ENCODE data around the gene ARL17B.
"Not testable (repeated sequence)": the region's sequence is repeated elsewhere in the genome, so short reads cannot be mapped to it uniquely, and the experiment has no call there.

Gene ARL17B

DNA sequence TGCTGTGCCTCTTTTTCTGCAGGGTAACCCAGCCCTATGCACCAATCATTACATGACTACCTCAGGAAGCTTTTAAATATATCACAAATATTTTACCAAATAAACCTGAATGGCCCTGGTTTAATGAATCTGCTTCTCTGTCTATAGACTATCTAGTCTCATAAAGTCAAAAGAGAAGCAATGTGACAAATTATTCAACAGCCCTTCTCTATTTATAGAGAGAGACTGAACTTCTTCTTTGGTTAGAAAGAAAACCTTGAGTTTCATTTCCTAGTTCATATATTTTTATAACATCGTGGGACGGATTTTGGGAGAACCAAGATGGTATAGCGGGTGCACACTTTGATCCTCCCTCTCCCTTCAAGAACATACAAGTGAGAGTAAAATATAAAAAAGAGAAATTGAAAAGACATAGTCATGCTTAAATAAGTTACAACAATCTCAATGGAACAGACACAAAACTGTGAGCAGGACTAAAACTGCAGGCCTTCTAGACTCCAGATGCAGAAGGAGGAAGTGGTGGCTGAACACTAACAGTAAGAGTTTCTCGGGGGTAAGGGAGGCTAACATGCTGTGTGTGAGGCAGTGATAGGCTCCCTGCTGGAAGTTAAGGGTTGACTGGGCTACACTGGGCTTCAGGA, 70.5 kb downstream of the ARL17B start:
- H3K4me1 ChIP-seq (ENCODE audit: control insufficient read depth in 5 of 5, insufficient read depth in 5 of 5, low read length in 5 of 5); H3K4me3 ChIP-seq (ENCODE audit: low read depth in 1 of 5, low read length in 5 of 5); H3K27ac ChIP-seq (ENCODE audit: low read depth, low read length); H3K27me3 ChIP-seq (ENCODE audit: control insufficient read depth in 5 of 5, insufficient read depth in 4 of 5, low read length in 5 of 5); H3K9me3 ChIP-seq (ENCODE audit: control insufficient read depth in 5 of 5, low read length in 5 of 5); H3K36me3 ChIP-seq (ENCODE audit: control insufficient read depth in 5 of 5, insufficient read depth in 5 of 5, low read length in 5 of 5); H3K9ac ChIP-seq (ENCODE audit: low read length in 5 of 5): not testable (repeated sequence)

DNA sequence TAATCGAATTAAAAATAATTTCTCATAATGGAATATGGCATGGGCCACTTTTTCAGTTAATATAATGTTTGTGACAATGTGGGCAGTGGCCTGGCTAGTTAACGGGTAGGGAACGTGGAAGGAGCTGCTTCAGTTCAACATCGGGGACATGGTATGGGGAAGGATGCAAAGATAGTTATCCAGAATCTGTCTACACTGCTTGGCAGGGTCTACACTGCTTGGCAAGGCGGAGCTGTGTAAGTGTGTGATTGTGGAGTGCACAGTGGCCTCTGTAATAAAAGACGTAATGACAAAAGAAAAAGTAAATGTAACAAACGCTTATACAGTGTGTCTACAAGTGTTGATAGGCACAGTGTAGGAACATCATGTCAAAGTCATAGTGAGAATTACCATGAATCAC, 74.0 kb downstream of the ARL17B start:
- not testable (repeated sequence) for H3K27me3 ChIP-seq (ENCODE audit: control insufficient read depth in 5 of 5, insufficient read depth in 4 of 5, low read length in 5 of 5); H3K9me3 ChIP-seq (ENCODE audit: control insufficient read depth in 5 of 5, low read length in 5 of 5); H3K4me1 ChIP-seq (ENCODE audit: control insufficient read depth in 5 of 5, insufficient read depth in 5 of 5, low read length in 5 of 5); H3K9ac ChIP-seq (ENCODE audit: low read length in 5 of 5); H3K27ac ChIP-seq (ENCODE audit: low read depth, low read length); H3K36me3 ChIP-seq (ENCODE audit: control insufficient read depth in 5 of 5, insufficient read depth in 5 of 5, low read length in 5 of 5); H3K4me3 ChIP-seq (ENCODE audit: low read depth in 1 of 5, low read length in 5 of 5)

DNA sequence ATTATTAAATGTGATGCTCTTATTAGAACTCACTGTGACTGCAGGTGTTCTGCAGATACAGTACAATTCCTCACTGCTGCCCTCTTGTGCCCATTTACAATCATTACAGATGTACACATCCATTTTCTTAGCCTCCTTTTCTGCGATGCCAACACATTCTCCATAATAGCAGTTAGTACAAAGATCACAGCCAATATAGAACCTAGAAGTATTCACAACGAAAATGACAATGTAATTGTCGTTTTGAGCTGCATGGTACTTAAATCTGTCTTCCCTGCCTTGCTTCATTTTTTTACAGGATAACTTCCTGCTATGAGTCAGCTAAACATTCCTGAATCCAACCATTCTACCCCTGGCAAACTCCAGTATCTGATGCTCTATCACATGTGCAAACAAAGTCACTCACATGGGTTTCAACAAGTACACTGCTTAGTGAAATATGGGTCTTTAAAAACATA, 74.8 kb downstream of the ARL17B start:
- not testable (repeated sequence) for H3K4me3 ChIP-seq (ENCODE audit: low read depth in 1 of 5, low read length in 5 of 5); H3K9me3 ChIP-seq (ENCODE audit: control insufficient read depth in 5 of 5, low read length in 5 of 5); H3K9ac ChIP-seq (ENCODE audit: low read length in 5 of 5); H3K36me3 ChIP-seq (ENCODE audit: control insufficient read depth in 5 of 5, insufficient read depth in 5 of 5, low read length in 5 of 5); H3K27me3 ChIP-seq (ENCODE audit: control insufficient read depth in 5 of 5, insufficient read depth in 4 of 5, low read length in 5 of 5); H3K27ac ChIP-seq (ENCODE audit: low read depth, low read length); H3K4me1 ChIP-seq (ENCODE audit: control insufficient read depth in 5 of 5, insufficient read depth in 5 of 5, low read length in 5 of 5)

DNA sequence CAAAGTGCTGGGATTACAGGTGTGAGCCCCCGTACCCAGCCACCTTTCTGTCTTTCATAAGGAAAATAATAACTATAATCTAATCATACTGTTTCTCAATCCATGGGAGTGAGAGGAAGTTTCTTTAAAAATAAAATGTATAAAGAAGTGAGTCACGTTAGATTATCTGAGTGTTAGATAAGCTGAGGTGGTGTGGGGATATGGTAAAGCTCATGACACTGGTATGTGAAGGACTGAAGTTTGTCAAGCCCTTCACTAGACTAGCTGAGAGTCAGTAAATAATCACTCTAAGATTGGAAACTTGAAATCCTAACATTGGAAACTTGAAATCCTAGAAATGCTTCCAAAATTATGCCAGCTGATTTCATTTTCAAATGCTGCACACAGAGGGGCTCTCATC, 76.1 kb downstream of the ARL17B start:
- H3K9ac ChIP-seq (ENCODE audit: low read length in 5 of 5); H3K4me1 ChIP-seq (ENCODE audit: control insufficient read depth in 5 of 5, insufficient read depth in 5 of 5, low read length in 5 of 5); H3K36me3 ChIP-seq (ENCODE audit: control insufficient read depth in 5 of 5, insufficient read depth in 5 of 5, low read length in 5 of 5); H3K27me3 ChIP-seq (ENCODE audit: control insufficient read depth in 5 of 5, insufficient read depth in 4 of 5, low read length in 5 of 5); H3K9me3 ChIP-seq (ENCODE audit: control insufficient read depth in 5 of 5, low read length in 5 of 5); H3K27ac ChIP-seq (ENCODE audit: low read depth, low read length); H3K4me3 ChIP-seq (ENCODE audit: low read depth in 1 of 5, low read length in 5 of 5): not testable (repeated sequence)

DNA sequence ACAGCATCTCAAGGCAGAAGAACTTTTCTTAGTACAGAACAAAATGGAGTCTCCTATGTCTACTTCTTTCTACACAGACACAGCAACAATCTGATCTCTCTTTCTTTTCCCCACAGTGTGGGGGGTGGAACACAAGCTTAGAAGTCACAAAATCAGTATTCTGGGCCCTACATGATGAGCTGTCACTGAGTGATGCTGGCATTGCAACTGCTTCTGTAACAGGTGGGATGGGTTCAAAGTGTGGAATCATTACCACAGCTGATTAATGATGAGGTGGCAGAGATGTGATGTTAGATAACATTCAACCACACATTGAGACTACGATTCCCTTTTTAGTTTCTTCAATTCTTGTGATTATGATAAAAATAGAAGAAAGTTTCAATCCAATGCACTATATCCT, 77.1 kb downstream of the ARL17B start:
- not testable (repeated sequence) for H3K27ac ChIP-seq (ENCODE audit: low read depth, low read length); H3K9me3 ChIP-seq (ENCODE audit: control insufficient read depth in 5 of 5, low read length in 5 of 5); H3K36me3 ChIP-seq (ENCODE audit: control insufficient read depth in 5 of 5, insufficient read depth in 5 of 5, low read length in 5 of 5)

DNA sequence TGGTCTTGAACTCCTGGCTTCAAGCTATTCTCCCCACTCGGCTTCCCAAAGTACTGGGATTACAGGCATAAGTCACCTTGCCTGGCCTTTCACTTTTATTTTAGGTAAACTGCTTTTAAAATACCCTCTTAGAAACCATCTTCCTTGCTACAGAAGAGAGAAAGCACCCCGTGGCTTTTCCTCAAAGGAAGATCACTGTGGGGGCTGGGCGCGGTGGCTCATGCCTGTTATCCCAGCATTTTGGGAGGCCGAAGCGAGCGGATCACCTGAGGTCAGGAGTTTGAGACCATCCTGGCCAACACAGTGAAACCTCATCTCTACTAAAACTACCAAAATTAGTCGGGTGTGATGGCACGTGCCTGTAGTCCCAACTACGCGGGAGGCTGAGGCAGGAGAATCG, 78.9 kb downstream of the ARL17B start:
- not testable (repeated sequence) for H3K9me3 ChIP-seq (ENCODE audit: control insufficient read depth in 5 of 5, low read length in 5 of 5); H3K27ac ChIP-seq (ENCODE audit: low read depth, low read length); H3K9ac ChIP-seq (ENCODE audit: low read length in 5 of 5); H3K4me1 ChIP-seq (ENCODE audit: control insufficient read depth in 5 of 5, insufficient read depth in 5 of 5, low read length in 5 of 5); H3K4me3 ChIP-seq (ENCODE audit: low read depth in 1 of 5, low read length in 5 of 5); H3K27me3 ChIP-seq (ENCODE audit: control insufficient read depth in 5 of 5, insufficient read depth in 4 of 5, low read length in 5 of 5); H3K36me3 ChIP-seq (ENCODE audit: control insufficient read depth in 5 of 5, insufficient read depth in 5 of 5, low read length in 5 of 5)

More for the DNA sequence above, 77.1 kb downstream of the ARL17B start:
- H3K27me3 ChIP-seq (ENCODE audit: control insufficient read depth in 5 of 5, insufficient read depth in 4 of 5, low read length in 5 of 5); H3K4me3 ChIP-seq (ENCODE audit: low read depth in 1 of 5, low read length in 5 of 5); H3K9ac ChIP-seq (ENCODE audit: low read length in 5 of 5); H3K4me1 ChIP-seq (ENCODE audit: control insufficient read depth in 5 of 5, insufficient read depth in 5 of 5, low read length in 5 of 5): not testable (repeated sequence)

DNA sequence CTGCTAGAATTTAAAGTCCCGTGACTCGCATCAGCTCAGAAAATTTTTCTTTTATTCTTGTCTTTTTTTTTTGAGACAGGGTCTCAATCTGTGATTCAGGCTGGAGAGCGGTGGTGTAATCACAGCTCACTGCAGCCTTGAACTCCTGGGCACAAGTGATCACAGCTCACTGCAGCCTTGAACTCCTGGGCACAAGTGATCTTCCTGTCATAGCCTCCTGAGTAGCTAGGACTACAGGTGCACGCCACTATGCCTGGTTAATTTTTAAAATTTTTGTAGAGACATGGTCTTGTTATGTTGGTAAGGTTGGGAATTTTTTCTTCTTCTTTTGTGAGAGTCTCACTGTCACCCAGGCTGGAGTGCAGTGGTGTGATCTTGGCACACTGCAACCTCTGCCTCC, 80.2 kb downstream of the ARL17B start:
- not testable (repeated sequence) for H3K27ac ChIP-seq (ENCODE audit: low read depth, low read length); H3K27me3 ChIP-seq (ENCODE audit: control insufficient read depth in 5 of 5, insufficient read depth in 4 of 5, low read length in 5 of 5); H3K9ac ChIP-seq (ENCODE audit: low read length in 5 of 5); H3K36me3 ChIP-seq (ENCODE audit: control insufficient read depth in 5 of 5, insufficient read depth in 5 of 5, low read length in 5 of 5); H3K4me1 ChIP-seq (ENCODE audit: control insufficient read depth in 5 of 5, insufficient read depth in 5 of 5, low read length in 5 of 5); H3K4me3 ChIP-seq (ENCODE audit: low read depth in 1 of 5, low read length in 5 of 5); H3K9me3 ChIP-seq (ENCODE audit: control insufficient read depth in 5 of 5, low read length in 5 of 5)

DNA sequence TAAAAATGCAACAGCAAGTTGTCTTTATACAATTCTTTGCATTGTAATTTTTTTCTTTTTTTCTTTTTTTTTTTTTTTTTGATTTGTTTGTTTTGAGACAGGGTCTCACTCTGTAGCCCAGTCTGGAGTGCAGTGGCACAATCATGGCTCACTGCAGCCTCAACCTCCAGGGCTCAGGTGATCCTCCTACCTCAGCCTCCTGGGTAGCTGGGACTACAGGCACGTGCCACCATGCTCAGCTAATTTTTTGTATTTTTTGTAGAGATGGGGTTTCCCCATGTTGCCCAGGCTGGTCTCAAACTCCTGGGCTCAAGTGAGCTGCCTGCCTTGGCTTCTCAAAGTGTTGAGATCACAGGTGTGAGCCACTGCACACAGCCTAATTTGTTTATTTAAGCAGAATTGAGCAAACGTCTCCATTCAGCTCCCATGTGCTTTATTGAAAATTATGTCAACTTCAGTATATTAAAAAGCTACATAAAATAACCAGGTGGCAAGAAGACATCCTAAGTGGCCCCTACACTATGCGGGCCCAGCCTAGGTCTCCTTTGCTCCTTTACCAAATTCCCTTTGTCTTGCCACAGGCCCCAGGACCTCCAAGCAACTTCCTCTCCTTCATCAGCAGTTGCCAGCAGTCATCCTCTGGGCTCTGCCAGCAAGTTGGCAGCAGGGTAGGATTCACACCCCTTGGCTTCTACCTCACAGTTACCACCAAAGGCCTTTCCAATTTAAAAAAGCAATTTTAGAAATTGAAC, 84.7 kb downstream of the ARL17B start:
- H3K27ac ChIP-seq (ENCODE audit: low read depth, low read length); H3K27me3 ChIP-seq (ENCODE audit: control insufficient read depth in 5 of 5, insufficient read depth in 4 of 5, low read length in 5 of 5); H3K4me1 ChIP-seq (ENCODE audit: control insufficient read depth in 5 of 5, insufficient read depth in 5 of 5, low read length in 5 of 5); H3K9me3 ChIP-seq (ENCODE audit: control insufficient read depth in 5 of 5, low read length in 5 of 5); H3K9ac ChIP-seq (ENCODE audit: low read length in 5 of 5); H3K36me3 ChIP-seq (ENCODE audit: control insufficient read depth in 5 of 5, insufficient read depth in 5 of 5, low read length in 5 of 5); H3K4me3 ChIP-seq (ENCODE audit: low read depth in 1 of 5, low read length in 5 of 5): not testable (repeated sequence)

DNA sequence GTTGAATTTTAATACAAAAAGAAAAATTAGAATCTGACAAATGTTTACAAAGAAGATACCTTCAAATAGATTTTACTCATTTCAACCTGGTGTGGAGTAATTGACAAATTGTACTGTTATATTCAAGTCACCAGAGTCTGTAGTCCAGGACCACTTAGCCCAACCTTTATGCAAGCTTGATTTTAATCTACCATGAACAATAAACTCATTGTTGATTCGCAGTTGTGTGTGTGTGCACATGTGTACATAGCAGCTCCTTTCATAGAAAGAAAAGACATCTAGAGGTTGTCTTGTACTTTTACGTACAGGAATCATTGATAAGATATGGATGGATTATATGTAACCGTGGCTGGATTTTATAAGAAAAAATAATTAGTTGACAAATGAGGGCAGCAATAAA, 87.3 kb downstream of the ARL17B start:
- Histone ChIP-seq H3K4me1 (ENCODE audit: control insufficient read depth in 5 of 5, insufficient read depth in 5 of 5, low read length in 5 of 5) (no peaks in the 10 kb centered on the region), H3K9me3 (ENCODE audit: control insufficient read depth in 5 of 5, low read length in 5 of 5) (no peaks in the 10 kb centered on the region), H3K36me3 (ENCODE audit: control insufficient read depth in 5 of 5, insufficient read depth in 5 of 5, low read length in 5 of 5) (no peaks in the 10 kb centered on the region), H3K4me3 (ENCODE audit: low read depth in 1 of 5, low read length in 5 of 5) (no peak overlapping the region), H3K27me3 (ENCODE audit: control insufficient read depth in 5 of 5, insufficient read depth in 4 of 5, low read length in 5 of 5) (no peaks in the 10 kb centered on the region), H3K27ac (ENCODE audit: low read depth, low read length) (no peak overlapping the region), H3K9ac (ENCODE audit: low read length in 5 of 5) (no peak overlapping the region)

DNA sequence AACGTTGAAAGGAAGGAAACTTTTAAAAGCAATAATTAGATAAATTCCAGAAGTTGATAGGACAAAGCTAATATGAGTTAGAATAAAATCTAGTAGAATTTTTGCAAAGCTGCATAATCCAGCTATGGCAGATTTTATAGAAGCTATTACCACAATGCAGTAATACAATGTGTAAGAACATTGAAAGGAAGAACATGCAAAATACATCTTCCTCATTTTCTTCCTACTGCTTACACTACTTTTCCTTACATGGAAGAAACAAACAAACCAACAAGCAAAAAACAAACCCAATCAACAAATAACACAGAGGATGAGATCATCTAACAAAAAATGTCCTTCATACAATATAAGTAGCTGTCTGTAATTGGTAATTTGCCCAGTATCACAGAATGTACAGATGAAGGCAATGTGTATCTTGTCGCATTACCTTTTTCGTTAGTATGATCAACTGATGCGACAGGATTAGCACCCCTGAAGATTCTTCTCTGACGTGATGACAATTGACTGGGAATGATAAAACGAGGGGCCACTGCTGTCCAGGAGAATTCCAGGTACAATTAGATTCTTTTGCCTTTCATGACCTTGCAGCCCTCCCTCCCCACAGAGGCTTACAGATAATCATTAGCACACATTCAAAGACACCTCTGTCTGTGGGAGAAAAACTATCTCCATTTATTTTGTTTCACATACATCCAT, 87.9 kb downstream of the ARL17B start:
- Histone ChIP-seq H3K9ac (ENCODE audit: low read length in 5 of 5) (no peak overlapping the region), H3K4me3 (ENCODE audit: low read depth in 1 of 5, low read length in 5 of 5) (no peak overlapping the region), H3K9me3 (ENCODE audit: control insufficient read depth in 5 of 5, low read length in 5 of 5) (no peaks in the 10 kb centered on the region), H3K4me1 (ENCODE audit: control insufficient read depth in 5 of 5, insufficient read depth in 5 of 5, low read length in 5 of 5) (no peaks in the 10 kb centered on the region), H3K27me3 (ENCODE audit: control insufficient read depth in 5 of 5, insufficient read depth in 4 of 5, low read length in 5 of 5) (no peaks in the 10 kb centered on the region), H3K27ac (ENCODE audit: low read depth, low read length) (no peak overlapping the region), H3K36me3 (ENCODE audit: control insufficient read depth in 5 of 5, insufficient read depth in 5 of 5, low read length in 5 of 5) (no peaks in the 10 kb centered on the region)
